Adrenal gland (tissue), 5 donors: Measurements from ENCODE around the gene ADSS2.

Experiments
- POLR2A ChIP-seq, 2 donors: fragments of 450-650 bp; IDR thresholded peaks; one replicate each; pipeline ENCODE4 v1.6.1; 2017; ENCODE audit warnings: antibody characterized with exemption in 2 of 2, mild to moderate bottlenecking in 2 of 2, moderate library complexity in 1 of 2
- TF ChIP-seq, protein P1 (sequence below), 6 experiments: fragments of 450-650 bp in 4 of 6; fragments of 200-600 bp in 2 of 6; sonication (generic) in 1 of 6; IDR thresholded peaks; 1 replicate in 5 of 6; 2 replicates in 1 of 6; pipeline versions ENCODE4 v1.5.1 to v1.8.0; 2016 to 2021; ENCODE audit warnings: antibody characterized with exemption in 6 of 6, mild to moderate bottlenecking in 2 of 6, moderate library complexity in 1 of 6
- donor health status: DM: no; HTN: no; CAD: no.

DNA sequence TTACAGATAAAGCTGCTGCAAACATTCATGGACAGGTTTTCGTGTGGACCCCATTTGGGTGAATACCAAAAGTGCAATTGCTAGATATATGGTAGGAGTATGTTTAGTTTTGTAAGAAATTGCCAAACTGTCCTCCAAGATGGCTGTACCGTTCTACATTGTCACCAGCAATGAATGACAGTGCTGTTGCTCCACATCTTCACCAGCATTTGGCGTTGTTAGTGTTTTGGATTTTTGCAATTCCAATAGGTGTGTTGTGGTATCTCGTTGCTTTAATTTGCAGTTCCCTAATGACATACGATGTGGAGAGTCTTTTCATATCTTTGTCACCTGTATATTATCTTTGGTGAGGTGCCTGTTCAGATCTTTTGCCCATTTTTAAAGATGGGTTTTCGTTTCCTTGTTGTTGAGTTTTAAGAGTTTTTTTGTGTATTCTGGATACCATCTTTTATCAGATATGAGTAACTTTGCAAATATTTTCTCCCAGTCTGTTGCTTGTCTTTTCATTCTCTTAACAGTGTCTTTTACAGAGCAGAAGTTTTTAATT, 21.4 kb upstream of the ADSS2 start:
- TF ChIP-seq, protein P1, sequence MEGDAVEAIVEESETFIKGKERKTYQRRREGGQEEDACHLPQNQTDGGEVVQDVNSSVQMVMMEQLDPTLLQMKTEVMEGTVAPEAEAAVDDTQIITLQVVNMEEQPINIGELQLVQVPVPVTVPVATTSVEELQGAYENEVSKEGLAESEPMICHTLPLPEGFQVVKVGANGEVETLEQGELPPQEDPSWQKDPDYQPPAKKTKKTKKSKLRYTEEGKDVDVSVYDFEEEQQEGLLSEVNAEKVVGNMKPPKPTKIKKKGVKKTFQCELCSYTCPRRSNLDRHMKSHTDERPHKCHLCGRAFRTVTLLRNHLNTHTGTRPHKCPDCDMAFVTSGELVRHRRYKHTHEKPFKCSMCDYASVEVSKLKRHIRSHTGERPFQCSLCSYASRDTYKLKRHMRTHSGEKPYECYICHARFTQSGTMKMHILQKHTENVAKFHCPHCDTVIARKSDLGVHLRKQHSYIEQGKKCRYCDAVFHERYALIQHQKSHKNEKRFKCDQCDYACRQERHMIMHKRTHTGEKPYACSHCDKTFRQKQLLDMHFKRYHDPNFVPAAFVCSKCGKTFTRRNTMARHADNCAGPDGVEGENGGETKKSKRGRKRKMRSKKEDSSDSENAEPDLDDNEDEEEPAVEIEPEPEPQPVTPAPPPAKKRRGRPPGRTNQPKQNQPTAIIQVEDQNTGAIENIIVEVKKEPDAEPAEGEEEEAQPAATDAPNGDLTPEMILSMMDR (IDR thresholded peaks at IDR 0.05): no peak
- no peak for TF ChIP-seq POLR2A (IDR thresholded peaks at IDR 0.05)
